ENCODE results near the gene SDHAF1. TPM values are rescaled to one million over a fixed set of nuclear protein-coding genes. Genes with fewer than 3 reads are reported as not detected.

Gene SDHAF1
- polyA plus RNA-seq (2012; rRNA removed), result 22.5 and 25.3 TPM in 2 replicates
- 15.7 and 21.8 TPM in 2 replicates for polyA plus RNA-seq (2012; cell fraction: cytosol; rRNA removed)
- 15.6 and 26.4 TPM in 2 replicates for polyA plus RNA-seq (2012; cell fraction: nucleus; rRNA removed)

GRCh38 chr19:35995048-35995993, at the start of gene SDHAF1:
Gene SDHAF1, plus strand, starts transcription at chr19:35995188. Its CDS starts 87 bp downstream, at chr19:35995275.
- Histone ChIP-seq H3K9me2 (no peaks in the 10 kb centered on the region), H3F3A (replicated peaks; ENCODE audit: insufficient read depth) (peaks cover 12% of the 10 kb centered on the region), H3K4me2 (peak within 1 kb of the TSS; percentile 99), H4K20me1 (ENCODE audit: insufficient read depth) (0 out of 2 replicates have a peak, but pooled peaks cover 10% of the 10 kb centered on the region), H2AFZ (ENCODE audit: low read depth) (peak within 1 kb of the TSS; percentile 99), H3K4me3 (ENCODE audit: low read depth in 2 of 2, low read length in 1 of 2) (peak within 1 kb of the TSS; percentile 83 to 90), H3K27ac (ENCODE audit: low read depth in 2 of 2, low read length in 1 of 2) (peak within 1 kb of the TSS; percentile 51 to 68; a peak in 3 of 4 replicates), H3K9ac (peak within 1 kb of the TSS; percentile 71), H3K79me2 (ENCODE audit: insufficient read depth) (peaks cover 35% of the 10 kb centered on the region), H3K27me3 (ENCODE audit: insufficient read depth) (no peaks in the 10 kb centered on the region), H3K36me3 (replicated peaks in 1 of 2; ENCODE audit: control insufficient read depth in 1 of 2, insufficient read depth in 2 of 2, low read length in 1 of 2) (peaks cover 0 to 3% of the 10 kb centered on the region in 2 experiments), H3K9me3 (no peaks in the 10 kb centered on the region), H3K4me1 (ENCODE audit: control insufficient read depth in 1 of 2, insufficient read depth in 2 of 2, low read depth in 1 of 2, low read length in 1 of 2) (peaks cover 11 to 18% of the 10 kb centered on the region in 2 experiments; a peak in 1 of 4 replicates)
- ChIA-PET CTCF (interaction anchor here (1.0 to 1.5 kb wide), 6 partner anchors 12 to 107 kb away, joined by 3 to 4 read pairs (median 3); no protein-coding TSS in a partner anchor), POLR2A (interaction anchor here (0.6 to 1.6 kb wide), 2 partner anchors 18 to 265 kb away, joined by 3 to 4 read pairs; partner anchors contain the start of gene ALKBH6)
- no peak for TF ChIP-seq NFIC (IDR thresholded peaks at IDR 0.05; ENCODE audit: borderline replicate concordance)
- no peak for TF ChIP-seq RAD21 (IDR thresholded peaks at IDR 0.05; ENCODE audit: low read length)
- no peak for TF ChIP-seq RXRA (IDR thresholded peaks at IDR 0.05; ENCODE audit: borderline replicate concordance, low read depth)
- no peak for TF ChIP-seq TCF12 (IDR thresholded peaks at IDR 0.05)
- no peak for TF ChIP-seq SMC3 (IDR thresholded peaks at IDR 0.05; ENCODE audit: low read depth, low read length)
- peak; percentile 72 for TF ChIP-seq PBX3 (IDR thresholded peaks at IDR 0.05)
- peak; percentile 91 for TF ChIP-seq GABPA (IDR thresholded peaks at IDR 0.05; ENCODE audit: low read depth)
- no peak for TF ChIP-seq GATA2 (CRISPR knock-in tag; IDR thresholded peaks at IDR 0.05)
- TF ChIP-seq YY1 (IDR thresholded peaks at IDR 0.05; ENCODE audit: low read depth), result no peak
- no peak for TF ChIP-seq EZH2phosphoT487 (IDR thresholded peaks at IDR 0.05; ENCODE audit: borderline replicate concordance, low read depth)
- TF ChIP-seq IRF3 (IDR thresholded peaks at IDR 0.05; ENCODE audit: low read depth, low read length), result no peak
- 0 out of 2 replicates have a peak, but pooled peaks have one; percentile 37 for TF ChIP-seq SIN3A (IDR thresholded peaks at IDR 0.05; ENCODE audit: borderline replicate concordance, low read depth, low read length)
- TF ChIP-seq MXI1 (IDR thresholded peaks at IDR 0.05; ENCODE audit: low read depth, low read length), result peak; percentile 84
- 0 out of 2 replicates have a peak, but pooled peaks have one; percentile 10 for TF ChIP-seq POLR2AphosphoS5 (IDR thresholded peaks at IDR 0.05; ENCODE audit: low read depth, low read length)
- peak; percentile 92 for TF ChIP-seq ELF1 (IDR thresholded peaks at IDR 0.05)
- TF ChIP-seq TAF1 (IDR thresholded peaks at IDR 0.05; ENCODE audit: borderline replicate concordance, low read depth, low read length), result peak; percentile 43; the same call in 1 of the 2 replicates
- no peak for TF ChIP-seq CTCF (IDR thresholded peaks at IDR 0.05)
- no peak for TF ChIP-seq CHD2 (IDR thresholded peaks at IDR 0.05; ENCODE audit: low read length, partially characterized antibody)
- no peak for TF ChIP-seq NRF1 (IDR thresholded peaks at IDR 0.05; ENCODE audit: low read depth, low read length)
- WGBS (ENCODE audit: low lambda C conversion rate), result under 1% methylated on average over 30 of the region's 97 CpGs
- DNase-seq, result peak; percentile 97
